Nephron (organoid): Measurements from ENCODE around the gene EPHA1.

Source experiments
- H3K27ac Mint-ChIP-seq, 3 experiments: 2 replicates each; pipeline ENCODE4 v1.8.0; 2020; ENCODE audit warnings: mixed read lengths in 3 of 3, mild to moderate bottlenecking in 2 of 3, moderate library complexity in 1 of 3
- H3K27me3 Mint-ChIP-seq: 2 replicates; pipeline ENCODE4 v1.8.0; 2021; ENCODE audit warnings: low read depth, mild to moderate bottlenecking, moderate library complexity, mixed read lengths
- H3K36me3 Mint-ChIP-seq: 2 replicates; pipeline ENCODE4 v1.8.0; 2020; ENCODE audit warnings: low read depth, mixed read lengths
- H3K4me1 Mint-ChIP-seq: 2 replicates; pipeline ENCODE4 v1.8.0; 2020; ENCODE audit warnings: mixed read lengths
- H3K4me3 Mint-ChIP-seq, 3 experiments: 2 replicates each; pipeline ENCODE4 v1.8.0; 2020; ENCODE audit warnings: mild to moderate bottlenecking in 3 of 3, mixed read lengths in 3 of 3, moderate library complexity in 2 of 3
- H3K9me3 Mint-ChIP-seq: 2 replicates; pipeline ENCODE4 v1.8.0; 2020; ENCODE audit warnings: mixed read lengths
- CTCF ChIP-seq, 3 experiments: fragments of 200-600 bp; sonication (generic); IDR thresholded peaks; one replicate each; pipeline ENCODE4 v1.5.0; 2021; ENCODE audit warnings: antibody characterized with exemption in 3 of 3; ENCODE audit not compliant: unreplicated experiment in 3 of 3

Gene EPHA1

GRCh38 chr7:143361552-143362130, 47.0 kb downstream of the EPHA1 start:
- no peak for TF ChIP-seq CTCF (IDR thresholded peaks at IDR 0.05; ENCODE audit: unreplicated experiment in 3 of 3)
- Mint-ChIP-seq H3K4me1 (peaks cover 5% of the 10 kb centered on the region), H3K9me3 (no peaks in the 10 kb centered on the region), H3K27me3 (peaks cover 82% of the 10 kb centered on the region), H3K36me3 (peaks cover 11% of the 10 kb centered on the region), H3K27ac (no peak overlapping the region), H3K4me3 (peak overlapping the region; percentile 78 to 86 (median 84))

- Mint-ChIP-seq H3K27me3 (peaks cover 78% of the 10 kb centered on the region), H3K36me3 (peaks cover 11% of the 10 kb centered on the region), H3K4me3 (peak overlapping the region; percentile 78 to 81 (median 81)), H3K4me1 (peaks cover 5% of the 10 kb centered on the region), H3K9me3 (no peaks in the 10 kb centered on the region), H3K27ac (no peak overlapping the region)
- TF ChIP-seq CTCF (IDR thresholded peaks at IDR 0.05; ENCODE audit: unreplicated experiment in 3 of 3) = no peak
Measured at GRCh38 chr7:143360788-143361551, 47.7 kb downstream of the EPHA1 start.

GRCh38 chr7:143359771-143360353, 48.8 kb downstream of the EPHA1 start:
- peaks cover 74% of the 10 kb centered on the region for H3K27me3 Mint-ChIP-seq
- peaks cover 11% of the 10 kb centered on the region for H3K36me3 Mint-ChIP-seq
- no peak overlapping the region for H3K27ac Mint-ChIP-seq
- peak overlapping the region; percentile 78 to 81 (median 81) for H3K4me3 Mint-ChIP-seq
- TF ChIP-seq CTCF (IDR thresholded peaks at IDR 0.05; ENCODE audit: unreplicated experiment in 3 of 3) = no peak
- peaks cover 5% of the 10 kb centered on the region for H3K4me1 Mint-ChIP-seq
- no peaks in the 10 kb centered on the region for H3K9me3 Mint-ChIP-seq

GRCh38 chr7:143358626-143359025, 50.0 kb downstream of the EPHA1 start:
- peaks cover 62% of the 10 kb centered on the region for H3K27me3 Mint-ChIP-seq

GRCh38 chr7:143356414-143357050, 52.1 kb downstream of the EPHA1 start:
- H3K27ac Mint-ChIP-seq = no peak overlapping the region
- no peak overlapping the region for H3K4me3 Mint-ChIP-seq
- H3K36me3 Mint-ChIP-seq = peaks cover 11% of the 10 kb centered on the region
- H3K9me3 Mint-ChIP-seq = no peaks in the 10 kb centered on the region
- no peak for TF ChIP-seq CTCF (IDR thresholded peaks at IDR 0.05; ENCODE audit: unreplicated experiment in 3 of 3)
- H3K27me3 Mint-ChIP-seq = peaks cover 58% of the 10 kb centered on the region
- H3K4me1 Mint-ChIP-seq = peaks cover 5% of the 10 kb centered on the region

More at GRCh38 chr7:143358626-143359025, 50.0 kb downstream of the EPHA1 start:
- peaks cover 11% of the 10 kb centered on the region for H3K36me3 Mint-ChIP-seq
- no peak for TF ChIP-seq CTCF (IDR thresholded peaks at IDR 0.05; ENCODE audit: unreplicated experiment in 3 of 3)
- no peak overlapping the region for H3K4me3 Mint-ChIP-seq
- no peaks in the 10 kb centered on the region for H3K9me3 Mint-ChIP-seq
- no peak overlapping the region for H3K27ac Mint-ChIP-seq
- peaks cover 5% of the 10 kb centered on the region for H3K4me1 Mint-ChIP-seq
